Measurements from ENCODE around the gene DDX46. TPM values are rescaled to one million over a fixed set of nuclear protein-coding genes. Genes with fewer than 3 reads are reported as not detected.

The DDX46 gene
- total RNA-seq, 1 donor from 2014 or later = 32.0 TPM

DNA sequence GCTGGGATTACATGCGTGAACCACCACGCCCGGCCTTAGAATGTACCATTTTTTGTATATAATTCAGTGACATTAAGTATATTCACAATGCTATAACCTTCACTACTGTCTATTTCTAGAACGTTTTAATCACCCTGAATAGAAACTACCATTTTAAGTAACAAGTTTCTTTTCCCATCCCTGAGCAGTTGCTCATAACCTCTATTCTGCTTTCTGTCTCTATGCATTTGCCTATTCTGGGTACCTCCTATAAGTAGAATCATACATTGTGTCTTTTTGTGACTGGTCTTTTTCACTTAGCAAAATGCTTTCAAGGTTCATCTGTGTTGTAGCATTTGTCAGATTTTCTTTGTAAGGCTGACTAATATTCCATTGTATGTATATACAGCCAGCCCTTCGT lies 39.9 kb downstream of the DDX46 start:
- H3K4me1 Mint-ChIP-seq (ENCODE audit: low read depth) = peaks cover 3% of the 10 kb centered on the region
- H3K27ac Mint-ChIP-seq (ENCODE audit: unreplicated experiment) = no peak overlapping the region
- peaks cover 25% of the 10 kb centered on the region for H3K36me3 Mint-ChIP-seq (ENCODE audit: low read depth)
- H3K9me3 Mint-ChIP-seq (ENCODE audit: low read depth) = no peaks in the 10 kb centered on the region
- no peak overlapping the region for H3K4me3 Mint-ChIP-seq (ENCODE audit: unreplicated experiment)
- TF ChIP-seq CTCF (IDR thresholded peaks at IDR 0.05) = no peak
- H3K27me3 Mint-ChIP-seq (ENCODE audit: low read depth) = no peaks in the 10 kb centered on the region
- no peak for DNase-seq (ENCODE audit: low spot score)

- H3K36me3 Mint-ChIP-seq (ENCODE audit: low read depth) = peaks cover 8% of the 10 kb centered on the region
- H3K9me3 Mint-ChIP-seq (ENCODE audit: low read depth) = no peaks in the 10 kb centered on the region
- no peak overlapping the region for H3K4me3 Mint-ChIP-seq (ENCODE audit: unreplicated experiment)
- no peak overlapping the region for H3K27ac Mint-ChIP-seq (ENCODE audit: unreplicated experiment)
- no peak for DNase-seq (ENCODE audit: low spot score)
- no peak for TF ChIP-seq CTCF (IDR thresholded peaks at IDR 0.05)
- H3K4me1 Mint-ChIP-seq (ENCODE audit: low read depth) = no peaks in the 10 kb centered on the region
- H3K27me3 Mint-ChIP-seq (ENCODE audit: low read depth) = no peaks in the 10 kb centered on the region
Observed at GRCh38 chr5:134803821-134804220, 45.2 kb downstream of the DDX46 start.

- H3K36me3 Mint-ChIP-seq (ENCODE audit: low read depth) = peaks cover 21% of the 10 kb centered on the region
- DNase-seq (ENCODE audit: low spot score) = no peak
- no peak for TF ChIP-seq CTCF (IDR thresholded peaks at IDR 0.05)
- no peaks in the 10 kb centered on the region for H3K27me3 Mint-ChIP-seq (ENCODE audit: low read depth)
- no peak overlapping the region for H3K4me3 Mint-ChIP-seq (ENCODE audit: unreplicated experiment)
- H3K9me3 Mint-ChIP-seq (ENCODE audit: low read depth) = no peaks in the 10 kb centered on the region
- no peaks in the 10 kb centered on the region for H3K4me1 Mint-ChIP-seq (ENCODE audit: low read depth)
- no peak overlapping the region for H3K27ac Mint-ChIP-seq (ENCODE audit: unreplicated experiment)
Observed at GRCh38 chr5:134813407-134813806, 54.8 kb downstream of the DDX46 start.

- Mint-ChIP-seq H3K4me3 (ENCODE audit: unreplicated experiment) (no peak overlapping the region), H3K36me3 (ENCODE audit: low read depth) (peaks cover 24% of the 10 kb centered on the region), H3K27ac (ENCODE audit: unreplicated experiment) (no peak overlapping the region), H3K9me3 (ENCODE audit: low read depth) (no peaks in the 10 kb centered on the region), H3K27me3 (ENCODE audit: low read depth) (no peaks in the 10 kb centered on the region), H3K4me1 (ENCODE audit: low read depth) (no peaks in the 10 kb centered on the region)
- DNase-seq (ENCODE audit: low spot score) = no peak
- TF ChIP-seq CTCF (IDR thresholded peaks at IDR 0.05) = no peak
Observed at GRCh38 chr5:134813827-134814226, 55.2 kb downstream of the DDX46 start.

DNA sequence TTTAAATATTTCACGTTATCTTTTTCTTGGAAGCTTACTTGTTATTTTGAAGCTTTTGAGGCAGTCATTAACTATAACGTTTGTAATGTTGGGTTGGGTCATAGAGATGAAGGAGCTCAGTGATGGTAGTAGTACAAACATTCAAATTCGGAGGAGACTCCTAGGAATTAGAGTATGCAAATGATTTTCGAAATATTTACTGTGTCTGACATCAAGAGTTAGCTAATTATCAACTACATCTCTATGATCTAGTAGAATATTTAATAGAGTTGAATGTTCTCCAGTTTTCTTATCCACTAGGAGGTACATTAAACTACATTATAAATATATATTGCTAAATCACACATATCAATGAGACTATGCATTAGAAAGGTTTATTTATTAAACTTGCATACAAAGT lies 58.4 kb downstream of the DDX46 start:
- Mint-ChIP-seq H3K27ac (ENCODE audit: unreplicated experiment) (no peak overlapping the region), H3K4me3 (ENCODE audit: unreplicated experiment) (no peak overlapping the region), H3K4me1 (ENCODE audit: low read depth) (no peaks in the 10 kb centered on the region), H3K27me3 (ENCODE audit: low read depth) (no peaks in the 10 kb centered on the region), H3K36me3 (ENCODE audit: low read depth) (peaks cover 26% of the 10 kb centered on the region), H3K9me3 (ENCODE audit: low read depth) (no peaks in the 10 kb centered on the region)
- no peak for DNase-seq (ENCODE audit: low spot score)
- no peak for TF ChIP-seq CTCF (IDR thresholded peaks at IDR 0.05)
